Stomach (tissue), 9 donors: Measurements from ENCODE around the gene TGM3. TPM values are rescaled to one million over a fixed set of nuclear protein-coding genes. Genes with fewer than 3 reads are reported as not detected.
A peak's percentile ranks its signal among the peaks of the same experiment; 100 is the strongest.

Source experiments
- DNase-seq, 2 donors: peaks; one replicate each; pipeline versions ENCODE4 v3.0.0 to v3.0.0-alpha.2; 2013 to 2019
- H3K27ac ChIP-seq, 5 donors: fragments of 200-600 bp in 4 of 5; sonication (generic) in 4 of 5; one replicate each; pipeline ENCODE4 v1.5.1; 2013 to 2019; ENCODE audit warnings: mild to moderate bottlenecking in 1 of 5, moderate library complexity in 1 of 5
- H3K27me3 ChIP-seq, 3 donors: fragments of 200-600 bp; sonication (generic); one replicate each; pipeline ENCODE4 v1.5.1; 2017 to 2019; ENCODE audit warnings: mixed run types in 1 of 3
- H3K36me3 ChIP-seq, 4 donors: fragments of 200-600 bp; sonication (generic); 1 replicate in 3 of 4; 2 replicates in 1 of 4; pipeline ENCODE4 v1.5.1; 2016 to 2019
- H3K4me1 ChIP-seq, 4 donors: fragments of 200-600 bp; sonication (generic); one replicate each; pipeline ENCODE4 v1.5.1; 2016 to 2019
- H3K4me3 ChIP-seq, 4 donors: fragments of 200-600 bp; sonication (generic) in 3 of 4; one replicate each; pipeline ENCODE4 v1.5.1; 2016 to 2019; ENCODE audit warnings: mild to moderate bottlenecking in 1 of 4
- H3K9me3 ChIP-seq, 4 donors: fragments of 200-600 bp; sonication (generic); one replicate each; pipeline ENCODE4 v1.5.1; 2016 to 2019
- CTCF ChIP-seq, 7 experiments: fragments of 450-650 bp in 4 of 7; fragments of 200-600 bp in 3 of 7; sonication (generic) in 3 of 7; IDR thresholded peaks; one replicate each; pipeline ENCODE4 v1.5.1; 2016 to 2019; ENCODE audit warnings: antibody characterized with exemption in 7 of 7, control low read depth in 2 of 7, mild to moderate bottlenecking in 1 of 7
- EP300 ChIP-seq: sonication (generic); formaldehyde crosslinking; IDR thresholded peaks from one replicate; pipeline ENCODE4 v1.6.1; 2017; ENCODE audit warnings: antibody characterized with exemption
- POLR2A ChIP-seq, 4 donors: fragments of 450-650 bp; IDR thresholded peaks; one replicate each; pipeline ENCODE4 v1.6.1; 2016; ENCODE audit warnings: antibody characterized with exemption in 4 of 4, control low read depth in 2 of 4, mild to moderate bottlenecking in 1 of 4, moderate library complexity in 1 of 4
- POLR2AphosphoS5 ChIP-seq, 3 donors: sonication (generic); formaldehyde crosslinking; IDR thresholded peaks; one replicate each; pipeline ENCODE4 v1.6.1; 2016; ENCODE audit warnings: antibody characterized with exemption in 3 of 3
- WGBS, 5 donors: extraction: QIAGEN DNeasy Blood & Tissue Kit in 3 of 5; methylation state at CpG; one replicate each; pipeline versions ENCODE4 v1.1.5 to v1.1.7; 2013 to 2018; 5-methylcytosine and 5-hydroxymethylcytosine counted together
- intact Hi-C: fragments of 100-400 bp; cut with DNase I; formaldehyde crosslinking; loops from one replicate; pipeline ENCODE4 v1.15.1; 2023; ENCODE audit warnings: low total_unique reads
- polyA plus RNA-seq, 3 donors: library from polyadenylated mRNA; stranded (reverse); fragments of 200-250 nt; gene quantifications; one replicate each; pipeline ENCODE4 v1.2.3, GENCODE V29; 2013
- total RNA-seq, 5 donors: library from RNA; depleted of rRNA; stranded (reverse); fragments of >200 nt; gene quantifications; one replicate each; pipeline versions ENCODE4 v1.1.0 to v1.2.3, GENCODE V29; 2014 to 2016
- donor health status: healthy with polysubstance abuse.
- donor health status: Bipolar disorder and iron deficiency.
- donor health status: healthy.

Gene TGM3
- total and polyA plus RNA-seq, 8 donors = 0.62 to 173 (median 3.4) TPM; not detected in 5

GRCh38 chr20:2301164-2301622 is 5.4 kb downstream of the TGM3 start:
- Histone ChIP-seq H3K9me3 (no peaks in the 10 kb centered on the region), H3K27ac (peak overlapping the region in 2 of 5 donors; percentile 47 to 68), H3K4me1 (no peaks in the 10 kb centered on the region), H3K27me3 (peaks cover 0 to 13% (median 0%) of the 10 kb centered on the region in 3 donors), H3K36me3 (no peaks in the 10 kb centered on the region), H3K4me3 (no peak overlapping the region)
- DNase-seq = peak in 1 of 2 donors; percentile 62
- 55 to 67% (median 60%) methylated on average over 5 of the region's 5 CpGs for WGBS, 5 donors
- TF ChIP-seq POLR2A (IDR thresholded peaks at IDR 0.05) (no peak), POLR2AphosphoS5 (IDR thresholded peaks at IDR 0.05) (no peak), EP300 (no peak), CTCF (IDR thresholded peaks at IDR 0.05) (no peak)
- intact Hi-C loops = no loop called here

GRCh38 chr20:2302384-2303060 is 6.7 kb downstream of the TGM3 start:
- Histone ChIP-seq H3K27me3 (peaks cover 0 to 13% (median 0%) of the 10 kb centered on the region in 3 donors), H3K4me3 (no peak overlapping the region), H3K9me3 (no peaks in the 10 kb centered on the region), H3K36me3 (no peaks in the 10 kb centered on the region), H3K4me1 (no peaks in the 10 kb centered on the region), H3K27ac (no peak overlapping the region)
- no peak for DNase-seq
- TF ChIP-seq POLR2AphosphoS5 (IDR thresholded peaks at IDR 0.05) (no peak), POLR2A (IDR thresholded peaks at IDR 0.05) (no peak), CTCF (IDR thresholded peaks at IDR 0.05) (no peak), EP300 (no peak)
- intact Hi-C loops = no loop called here
- 60 to 82% (median 72%) methylated on average over 9 of the region's 9 CpGs for WGBS, 5 donors

GRCh38 chr20:2303673-2304072 is 7.9 kb downstream of the TGM3 start:
- TF ChIP-seq POLR2A (IDR thresholded peaks at IDR 0.05) = no peak
- no peak for TF ChIP-seq POLR2AphosphoS5 (IDR thresholded peaks at IDR 0.05)
- TF ChIP-seq EP300 = no peak
- TF ChIP-seq CTCF (IDR thresholded peaks at IDR 0.05) = no peak

GRCh38 chr20:2304180-2304579 is 8.4 kb downstream of the TGM3 start:
- Histone ChIP-seq H3K4me3 (no peak overlapping the region), H3K4me1 (no peaks in the 10 kb centered on the region), H3K27ac (no peak overlapping the region), H3K27me3 (peaks cover 0 to 4% (median 0%) of the 10 kb centered on the region in 3 donors), H3K36me3 (no peaks in the 10 kb centered on the region), H3K9me3 (no peaks in the 10 kb centered on the region)
- WGBS, 5 donors = 68 to 76% (median 76%) methylated on average over 6 to 7 of the region's 7 CpGs
- intact Hi-C loops = no loop called here
- DNase-seq = no peak
- TF ChIP-seq POLR2AphosphoS5 (IDR thresholded peaks at IDR 0.05) (no peak), POLR2A (IDR thresholded peaks at IDR 0.05) (no peak), EP300 (no peak), CTCF (IDR thresholded peaks at IDR 0.05) (no peak)

More at GRCh38 chr20:2303673-2304072, 7.9 kb downstream of the TGM3 start:
- DNase-seq = no peak
- 64 to 81% (median 71%) methylated on average over 6 of the region's 6 CpGs for WGBS, 5 donors
- H3K4me1 ChIP-seq = no peaks in the 10 kb centered on the region
- intact Hi-C loops = no loop called here
- H3K36me3 ChIP-seq = no peaks in the 10 kb centered on the region
- H3K4me3 ChIP-seq = no peak overlapping the region
- peaks cover 0 to 5% (median 0%) of the 10 kb centered on the region in 3 donors for H3K27me3 ChIP-seq
- no peak overlapping the region for H3K27ac ChIP-seq
- no peaks in the 10 kb centered on the region for H3K9me3 ChIP-seq
